B cell (primary cell): Measurements from ENCODE around the gene KLK10. TPM values are rescaled to one million over a fixed set of nuclear protein-coding genes. Genes with fewer than 3 reads are reported as not detected.

Experiments used
- ATAC-seq: fragments of 200-7000 bp; cut with Tn5 transposase; one replicate; pipeline ENCODE4 v1.10.0; 2021; ENCODE audit warnings: low read depth, mild to moderate bottlenecking, moderate number of reproducible peaks, moderate library complexity
- CTCF ChIA-PET: fragments of 350-600 bp; sonication (Branson Sonifier 250); formaldehyde crosslinking; loops from one replicate; lab custom pipeline; 2021; ENCODE audit warnings: antibody characterized with exemption, inconsistent platforms; lab: Charles Lee
- POLR2A ChIA-PET: fragments of 350-600 bp; sonication (Branson Sonifier 250); formaldehyde crosslinking; loops from one replicate; lab custom pipeline; 2021; ENCODE audit warnings: antibody characterized with exemption; lab: Charles Lee
- DNase-seq: peaks from one replicate; pipeline ENCODE4 v3.0.0; 2013
- H2AFZ ChIP-seq: 2 replicates; pipeline ENCODE4 v1.6.1; 2012; ENCODE audit warnings: mild to moderate bottlenecking, low read depth, low read length; ENCODE audit not compliant: insufficient read depth, poor library complexity, severe bottlenecking
- H3K27ac ChIP-seq, 2 donors: 1 replicate in 1 of 2; 2 replicates in 1 of 2; pipeline ENCODE4 v1.5.1; 2012 to 2013; ENCODE audit warnings: low read length in 2 of 2, mild to moderate bottlenecking in 2 of 2, moderate library complexity in 1 of 2
- H3K27me3 ChIP-seq, 4 experiments: fragments of 200-600 bp in 1 of 4; sonication (generic) in 1 of 4; replicated peaks in 1 of 4; 1 replicate in 2 of 4; 2 replicates in 2 of 4; pipeline versions ENCODE4 v1.6.1 to v1.7.0; 2013 to 2016; ENCODE audit warnings: low read length in 3 of 4, mild to moderate bottlenecking in 2 of 4, mixed read lengths in 1 of 4, moderate library complexity in 1 of 4; ENCODE audit not compliant: insufficient read depth in 4 of 4, control insufficient read depth in 3 of 4; ENCODE audit errors: control extremely low read depth in 1 of 4
- H3K36me3 ChIP-seq, 2 experiments: replicated peaks in 1 of 2; 1 replicate in 1 of 2; 2 replicates in 1 of 2; pipeline versions ENCODE4 v1.6.1 to v1.7.1; 2013; ENCODE audit warnings: low read length in 1 of 2; ENCODE audit not compliant: insufficient read depth in 2 of 2, control insufficient read depth in 1 of 2; ENCODE audit errors: control extremely low read depth in 1 of 2, extremely low read depth in 1 of 2
- H3K4me1 ChIP-seq, 2 donors: fragments of 200-600 bp in 1 of 2; sonication (generic) in 1 of 2; 1 replicate in 1 of 2; 2 replicates in 1 of 2; pipeline versions ENCODE4 v1.5.1 to v1.6.1; 2013 to 2017; ENCODE audit warnings: low read length in 2 of 2; ENCODE audit not compliant: control insufficient read depth in 2 of 2, insufficient read depth in 2 of 2
- H3K4me2 ChIP-seq: replicated peaks from 2 replicates; pipeline ENCODE3; 2012; ENCODE audit warnings: mild to moderate bottlenecking, low read depth, low read length; ENCODE audit not compliant: poor library complexity, severe bottlenecking
- H3K4me3 ChIP-seq, 5 experiments: fragments of 200-600 bp in 1 of 5; sonication (generic) in 1 of 5; 1 replicate in 3 of 5; 2 replicates in 2 of 5; pipeline versions ENCODE4 v1.5.1 to v1.7.0; 2011 to 2016; ENCODE audit warnings: low read length in 4 of 5, mild to moderate bottlenecking in 4 of 5, low read depth in 2 of 5, control low read depth in 1 of 5, moderate library complexity in 1 of 5; ENCODE audit not compliant: insufficient read depth in 1 of 5; ENCODE audit errors: control extremely low read depth in 1 of 5, extremely low read depth in 1 of 5
- H3K79me2 ChIP-seq: fragments of 200-600 bp; sonication (generic); one replicate; pipeline ENCODE4 v1.6.0; 2016; ENCODE audit warnings: low read length; ENCODE audit not compliant: control insufficient read depth, insufficient read depth
- H3K9ac ChIP-seq: fragments of 200-600 bp; sonication (generic); 2 replicates; pipeline ENCODE4 v1.6.1; 2017; ENCODE audit warnings: mild to moderate bottlenecking, low read length, moderate library complexity
- H3K9me3 ChIP-seq, 3 donors: one replicate each; pipeline versions ENCODE4 v1.6.1 to v1.7.1; 2013; ENCODE audit warnings: low read length in 2 of 3; ENCODE audit not compliant: control insufficient read depth in 2 of 3, insufficient read depth in 1 of 3; ENCODE audit errors: control extremely low read depth in 1 of 3
- H4K20me1 ChIP-seq: 2 replicates; pipeline ENCODE4 v1.6.0; 2012; ENCODE audit warnings: mild to moderate bottlenecking, low read length; ENCODE audit not compliant: insufficient read depth, control insufficient read depth, poor library complexity, severe bottlenecking
- H3K27ac Mint-ChIP-seq: one replicate; pipeline ENCODE4 v1.8.0; 2021; ENCODE audit warnings: mixed read lengths
- H3K27me3 Mint-ChIP-seq: one replicate; pipeline ENCODE4 v1.8.0; 2021; ENCODE audit warnings: mixed read lengths
- H3K4me1 Mint-ChIP-seq: one replicate; pipeline ENCODE4 v1.8.0; 2021; ENCODE audit warnings: mixed read lengths
- H3K4me3 Mint-ChIP-seq: one replicate; pipeline ENCODE4 v1.8.0; 2021; ENCODE audit warnings: mixed read lengths
- H3K9me3 Mint-ChIP-seq: one replicate; pipeline ENCODE4 v1.8.0; 2022; ENCODE audit warnings: mixed read lengths; ENCODE audit not compliant: insufficient read depth
- EZH2 ChIP-seq: IDR thresholded peaks from 2 replicates; pipeline ENCODE4 v1.6.1; 2012; ENCODE audit warnings: borderline replicate concordance, low read depth, mild to moderate bottlenecking, moderate library complexity, low read length; ENCODE audit not compliant: insufficient read depth, poor library complexity, severe bottlenecking
- WGBS: methylation state at CpG from one replicate; pipeline ENCODE4 v1.1.5; 2013; ENCODE audit warnings: missing lambda C conversion rate; ENCODE audit not compliant: insufficient coverage; 5-methylcytosine and 5-hydroxymethylcytosine counted together
- intact Hi-C: fragments of 100-400 bp; cut with micrococcal nuclease; formaldehyde crosslinking; loops from one replicate; pipeline ENCODE4 v1.10.0; 2022
- polyA plus RNA-seq: library from polyadenylated mRNA; depleted of rRNA; stranded (reverse); fragments of >200 nt; gene quantifications from 2 replicates; pipeline ENCODE4 v1.2.3, GENCODE V29; 2012
- total RNA-seq, 2 donors: library from RNA; stranded (reverse); fragments of 120-200 nt in 1 of 2; gene quantifications; 1 replicate in 1 of 2; 2 replicates in 1 of 2; pipeline versions ENCODE4 v1.2.3 to v1.2.4, GENCODE V29; 2013 to 2022
- TF ChIP-seq, protein P1 (sequence below): fragments of 200-600 bp; IDR thresholded peaks from one replicate; pipeline ENCODE4 v1.8.0; 2022; ENCODE audit warnings: antibody characterized with exemption, mild to moderate bottlenecking

KLK10 gene
- total and polyA plus RNA-seq, 2 donors (not counting 1 experiment from before 2014, with no cell fraction given) = not detected

DNA sequence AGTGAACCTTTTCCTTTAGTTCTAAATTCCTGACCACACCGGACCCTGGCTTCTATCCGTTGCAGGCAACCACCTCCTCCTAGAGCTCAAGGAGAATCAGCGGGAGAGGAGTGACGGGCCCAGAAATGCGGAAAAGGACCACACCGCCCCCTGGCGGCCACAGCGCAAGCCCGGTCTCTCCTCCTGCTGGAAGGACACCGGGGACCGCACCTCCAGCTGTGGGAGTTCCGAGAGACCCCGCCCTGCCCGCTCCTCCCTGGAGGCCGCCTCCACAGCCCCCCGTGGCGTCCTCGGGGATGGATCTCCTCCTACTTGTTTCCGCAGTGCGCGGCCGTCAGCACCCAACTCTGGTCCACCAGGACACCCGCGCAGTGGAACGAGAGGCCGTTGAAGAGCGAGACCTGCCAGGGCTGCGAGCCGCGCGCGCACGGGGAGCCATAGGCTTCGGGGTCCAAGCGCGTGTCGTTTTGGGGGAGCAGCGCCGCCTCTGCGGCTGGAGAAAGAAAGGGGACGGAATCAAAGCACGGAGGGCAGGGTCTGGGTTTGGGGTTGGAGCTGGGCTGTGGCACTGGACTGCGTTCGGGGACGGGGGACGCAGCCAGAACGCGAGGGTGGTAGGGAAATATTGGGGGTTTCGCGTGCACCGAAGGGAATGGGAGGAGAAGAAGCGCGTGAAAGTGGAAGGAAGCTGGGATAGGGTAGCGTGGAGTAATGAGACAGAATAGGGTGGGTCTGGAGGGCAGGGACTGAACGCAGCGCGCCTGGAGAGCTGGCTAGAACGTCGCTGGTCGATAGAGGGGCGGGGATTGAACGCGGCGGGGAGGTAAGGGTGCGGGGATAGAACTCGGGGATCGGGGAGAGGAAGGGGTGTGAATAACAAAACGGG lies 2.5 kb downstream of the KLK10 start:
- no peak overlapping the region for H3K4me3 Mint-ChIP-seq
- peaks cover 7 to 15% of the 10 kb centered on the region in 2 donors for H3K4me1 ChIP-seq
- intact Hi-C loops = no loop called here
- peak; percentile 40 for DNase-seq
- ATAC-seq = no peak
- no peak for TF ChIP-seq EZH2
- TF ChIP-seq, protein P1, sequence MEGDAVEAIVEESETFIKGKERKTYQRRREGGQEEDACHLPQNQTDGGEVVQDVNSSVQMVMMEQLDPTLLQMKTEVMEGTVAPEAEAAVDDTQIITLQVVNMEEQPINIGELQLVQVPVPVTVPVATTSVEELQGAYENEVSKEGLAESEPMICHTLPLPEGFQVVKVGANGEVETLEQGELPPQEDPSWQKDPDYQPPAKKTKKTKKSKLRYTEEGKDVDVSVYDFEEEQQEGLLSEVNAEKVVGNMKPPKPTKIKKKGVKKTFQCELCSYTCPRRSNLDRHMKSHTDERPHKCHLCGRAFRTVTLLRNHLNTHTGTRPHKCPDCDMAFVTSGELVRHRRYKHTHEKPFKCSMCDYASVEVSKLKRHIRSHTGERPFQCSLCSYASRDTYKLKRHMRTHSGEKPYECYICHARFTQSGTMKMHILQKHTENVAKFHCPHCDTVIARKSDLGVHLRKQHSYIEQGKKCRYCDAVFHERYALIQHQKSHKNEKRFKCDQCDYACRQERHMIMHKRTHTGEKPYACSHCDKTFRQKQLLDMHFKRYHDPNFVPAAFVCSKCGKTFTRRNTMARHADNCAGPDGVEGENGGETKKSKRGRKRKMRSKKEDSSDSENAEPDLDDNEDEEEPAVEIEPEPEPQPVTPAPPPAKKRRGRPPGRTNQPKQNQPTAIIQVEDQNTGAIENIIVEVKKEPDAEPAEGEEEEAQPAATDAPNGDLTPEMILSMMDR = peak; percentile 36
- H3K9ac ChIP-seq = no peak overlapping the region
- ChIA-PET CTCF (no interaction called here), POLR2A (interaction anchor here (0.5 kb wide), 1 partner anchor 197 kb away, joined by 4 read pairs; no protein-coding TSS in a partner anchor)
- 4% methylated on average over 63 of the region's 68 CpGs for WGBS
- H3K36me3 ChIP-seq = no peaks in the 10 kb centered on the region
- peaks cover 60% of the 10 kb centered on the region for H3K27me3 Mint-ChIP-seq
- no peak overlapping the region for H3K27ac ChIP-seq
- H3K4me1 Mint-ChIP-seq = peaks cover 17% of the 10 kb centered on the region
- H3K4me2 ChIP-seq = no peak overlapping the region
- no peaks in the 10 kb centered on the region for H4K20me1 ChIP-seq
- H3K27ac Mint-ChIP-seq = no peak overlapping the region
- H3K79me2 ChIP-seq = no peaks in the 10 kb centered on the region
- H2AFZ ChIP-seq = no peak overlapping the region
- H3K9me3 Mint-ChIP-seq = no peaks in the 10 kb centered on the region
- H3K9me3 ChIP-seq = peaks cover 0 to 30% (median 0%) of the 10 kb centered on the region in 3 donors
- peaks cover 0 to 54% (median 30%) of the 10 kb centered on the region in 4 experiments for H3K27me3 ChIP-seq
- H3K4me3 ChIP-seq = no peak overlapping the region

DNA sequence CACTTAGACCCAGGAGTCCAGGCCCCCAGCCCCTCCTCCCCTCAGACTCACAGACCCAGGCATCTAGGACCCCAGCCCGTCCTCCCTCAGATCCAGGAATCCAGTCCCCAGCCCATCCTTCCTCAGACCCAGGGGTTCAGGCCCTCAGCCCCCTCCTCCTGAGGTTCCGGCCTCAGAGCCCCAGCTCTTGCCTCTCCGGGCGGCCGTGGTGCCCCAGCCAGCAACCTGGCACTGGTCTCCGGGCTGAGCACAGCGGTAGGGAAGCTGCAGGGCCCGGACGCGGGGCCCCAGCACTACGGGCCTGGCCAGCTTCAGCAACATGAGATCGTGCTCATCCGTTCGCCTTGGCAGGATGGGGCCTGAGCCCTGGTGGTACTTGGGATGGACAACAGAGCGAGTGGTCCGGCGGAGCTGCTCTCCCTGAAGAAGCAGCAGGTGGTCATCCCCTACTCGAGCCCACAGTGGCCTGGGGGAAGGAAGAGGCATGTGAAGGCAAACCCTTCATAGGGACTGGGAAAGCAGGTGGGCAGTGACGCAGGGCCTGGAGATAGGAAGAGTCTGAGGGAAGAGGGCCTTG lies 3.7 kb downstream of the KLK10 start:
- H3K4me1 Mint-ChIP-seq = peaks cover 17% of the 10 kb centered on the region
- peaks cover 7 to 15% of the 10 kb centered on the region in 2 donors for H3K4me1 ChIP-seq
- H3K9me3 Mint-ChIP-seq = no peaks in the 10 kb centered on the region
- no peak overlapping the region for H3K27ac Mint-ChIP-seq
- no peak overlapping the region for H3K9ac ChIP-seq
- ATAC-seq (no peak), DNase-seq (no peak)
- TF ChIP-seq EZH2 = no peak
- TF ChIP-seq, protein P1 = no peak
- no peak overlapping the region for H3K4me3 ChIP-seq
- no peak overlapping the region for H3K27ac ChIP-seq
- H3K4me3 Mint-ChIP-seq = no peak overlapping the region
- intact Hi-C loops = no loop called here
- ChIA-PET CTCF (no interaction called here), POLR2A (no interaction called here)
- no peaks in the 10 kb centered on the region for H4K20me1 ChIP-seq
- peaks cover 0 to 30% (median 0%) of the 10 kb centered on the region in 3 donors for H3K9me3 ChIP-seq
- 87% methylated on average over 18 of the region's 19 CpGs for whole genome bisulfite sequencing
- H3K36me3 ChIP-seq = no peaks in the 10 kb centered on the region
- peaks cover 61% of the 10 kb centered on the region for H3K27me3 Mint-ChIP-seq
- H2AFZ ChIP-seq = no peak overlapping the region
- H3K79me2 ChIP-seq = no peaks in the 10 kb centered on the region
- peaks cover 0 to 54% (median 30%) of the 10 kb centered on the region in 4 experiments for H3K27me3 ChIP-seq
- H3K4me2 ChIP-seq = no peak overlapping the region
